ENCODE measurements around the gene BMERB1.

Gene BMERB1

GRCh38 chr16:15495898-15496297 is 61.5 kb downstream of the BMERB1 start:
- DNase-seq (ENCODE audit: low read depth in 2 of 2) = no peak

- DNase-seq (ENCODE audit: low read depth in 2 of 2) = peak in 1 of 2 experiments; percentile 45
Observed at GRCh38 chr16:15498427-15499175, 64.2 kb downstream of the BMERB1 start.

DNA sequence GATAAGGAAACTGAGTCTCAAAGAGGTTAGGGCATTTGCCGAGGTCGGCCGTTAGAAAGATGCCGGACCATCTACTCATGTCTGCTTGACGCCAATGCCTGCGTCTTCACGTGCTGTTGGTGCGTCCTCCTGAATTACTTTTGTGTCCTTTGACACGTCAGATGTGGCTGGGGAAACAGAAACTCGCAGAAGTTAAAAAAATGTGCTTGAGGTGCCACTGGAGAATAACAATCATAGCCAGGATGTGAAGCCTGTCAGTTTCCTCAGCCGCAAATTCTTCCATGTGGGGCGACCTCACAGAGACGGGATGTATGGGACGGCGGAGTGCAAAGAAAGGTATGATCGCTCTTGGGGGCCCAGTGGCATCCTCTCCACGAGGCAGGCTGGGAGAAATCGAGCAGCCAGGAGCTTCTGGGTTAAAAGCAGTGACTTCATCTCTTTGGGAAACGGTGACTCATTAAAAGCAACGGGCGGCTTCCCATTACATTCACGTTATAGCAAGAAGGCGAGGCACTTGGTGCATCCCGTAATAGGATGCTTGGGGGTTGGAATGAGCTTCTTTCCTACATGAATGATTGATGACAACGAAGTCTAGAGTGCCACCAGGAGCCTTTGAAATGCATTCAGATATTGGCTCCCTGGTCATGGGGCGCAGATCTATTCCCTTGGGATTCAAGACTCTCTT is 67.8 kb downstream of the BMERB1 start:
- DNase-seq (ENCODE audit: low read depth in 2 of 2) = peak; percentile 81

GRCh38 chr16:15506441-15506840 is 72.1 kb downstream of the BMERB1 start:
- DNase-seq (ENCODE audit: low read depth in 2 of 2) = no peak

DNA sequence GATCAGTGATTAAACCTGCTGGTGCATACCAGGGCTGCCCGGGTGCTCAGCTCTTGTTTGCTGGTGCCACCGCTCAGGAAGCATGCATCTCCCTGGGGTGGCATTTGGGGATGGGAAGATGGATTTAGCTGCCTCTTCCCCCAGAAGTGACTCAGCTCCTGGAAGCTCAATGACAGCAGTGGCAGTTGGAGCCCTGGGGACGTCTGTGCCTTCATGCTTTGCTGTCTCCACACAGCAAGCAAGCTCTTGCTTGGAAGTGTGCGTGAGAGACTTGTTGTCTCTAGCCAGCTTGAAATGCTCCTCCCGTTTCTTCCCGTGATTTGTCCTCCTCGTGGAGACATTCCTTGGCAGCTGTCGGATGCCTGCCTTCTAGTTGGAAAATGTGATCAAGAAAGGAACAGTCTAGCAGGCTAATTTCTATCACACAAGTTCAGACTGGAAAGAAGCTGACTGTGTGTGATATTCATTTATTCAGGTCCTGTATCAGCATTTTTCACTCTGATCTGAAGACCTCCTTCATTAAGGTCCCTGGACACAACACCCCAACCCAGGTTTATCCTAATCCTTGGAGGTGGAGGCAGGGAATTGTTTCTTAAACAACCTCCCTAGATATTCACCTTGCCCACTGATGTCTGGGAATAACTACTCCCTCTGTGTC is 73.0 kb downstream of the BMERB1 start:
- peak in 1 of 2 experiments; percentile 36 for DNase-seq (ENCODE audit: low read depth in 2 of 2)

DNA sequence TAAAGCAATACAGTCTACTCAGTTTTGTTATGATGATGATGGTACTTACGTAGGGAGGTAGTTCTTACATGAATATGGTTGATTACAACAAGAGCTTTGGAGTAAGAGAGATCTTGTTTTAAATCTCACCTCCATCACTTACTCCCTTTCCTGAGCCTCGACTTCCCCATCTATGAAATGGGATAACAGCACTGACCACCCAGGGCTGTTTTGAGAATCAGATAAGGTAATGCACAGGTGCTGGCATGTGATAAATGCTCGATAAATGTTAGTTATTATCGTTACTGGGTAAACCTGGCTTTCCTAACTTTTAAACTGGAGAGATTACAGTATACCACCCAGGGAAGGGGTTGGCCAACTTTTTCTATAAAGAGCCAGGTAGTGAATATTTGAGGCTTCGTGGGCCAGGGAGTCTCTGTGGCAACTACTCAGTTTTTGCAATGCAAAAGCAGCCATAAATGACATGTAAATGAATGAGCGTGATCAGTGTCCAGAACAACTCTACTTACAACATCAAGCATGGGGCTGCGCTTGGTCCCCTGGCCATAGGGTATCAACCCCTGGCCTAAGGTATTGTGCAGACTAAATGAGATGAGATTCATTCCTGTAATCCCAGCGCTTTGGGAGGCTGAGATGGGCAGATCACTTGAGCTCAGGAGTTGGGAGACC is 73.7 kb downstream of the BMERB1 start:
- DNase-seq (ENCODE audit: low read depth in 2 of 2) = no peak

GRCh38 chr16:15509051-15509592 is 74.7 kb downstream of the BMERB1 start:
- DNase-seq (ENCODE audit: low read depth in 2 of 2) = no peak

- DNase-seq (ENCODE audit: low read depth in 2 of 2) = peak; percentile 82 to 85
Observed at GRCh38 chr16:15509593-15510535, 75.5 kb downstream of the BMERB1 start.

DNA sequence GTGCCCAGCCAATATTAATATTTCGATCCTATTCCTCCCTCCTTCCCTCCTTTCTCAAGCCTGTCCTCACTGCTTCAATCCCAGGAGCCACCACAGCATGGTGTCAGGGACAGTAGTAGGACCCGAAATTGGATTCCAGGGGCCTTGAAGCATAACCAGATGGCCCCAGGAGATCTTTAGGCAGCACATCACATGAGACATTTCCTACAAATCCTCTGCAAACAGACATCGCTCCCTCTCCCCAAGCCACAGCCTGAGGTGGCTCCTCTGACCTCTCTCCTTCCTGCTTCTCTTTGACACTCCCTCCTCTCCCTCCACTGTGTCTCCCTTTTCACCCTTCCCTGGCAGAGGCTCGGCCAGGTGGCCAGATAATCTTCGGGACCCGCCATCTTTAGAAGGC is 76.6 kb downstream of the BMERB1 start:
- DNase-seq (ENCODE audit: low read depth in 2 of 2) = no peak

DNA sequence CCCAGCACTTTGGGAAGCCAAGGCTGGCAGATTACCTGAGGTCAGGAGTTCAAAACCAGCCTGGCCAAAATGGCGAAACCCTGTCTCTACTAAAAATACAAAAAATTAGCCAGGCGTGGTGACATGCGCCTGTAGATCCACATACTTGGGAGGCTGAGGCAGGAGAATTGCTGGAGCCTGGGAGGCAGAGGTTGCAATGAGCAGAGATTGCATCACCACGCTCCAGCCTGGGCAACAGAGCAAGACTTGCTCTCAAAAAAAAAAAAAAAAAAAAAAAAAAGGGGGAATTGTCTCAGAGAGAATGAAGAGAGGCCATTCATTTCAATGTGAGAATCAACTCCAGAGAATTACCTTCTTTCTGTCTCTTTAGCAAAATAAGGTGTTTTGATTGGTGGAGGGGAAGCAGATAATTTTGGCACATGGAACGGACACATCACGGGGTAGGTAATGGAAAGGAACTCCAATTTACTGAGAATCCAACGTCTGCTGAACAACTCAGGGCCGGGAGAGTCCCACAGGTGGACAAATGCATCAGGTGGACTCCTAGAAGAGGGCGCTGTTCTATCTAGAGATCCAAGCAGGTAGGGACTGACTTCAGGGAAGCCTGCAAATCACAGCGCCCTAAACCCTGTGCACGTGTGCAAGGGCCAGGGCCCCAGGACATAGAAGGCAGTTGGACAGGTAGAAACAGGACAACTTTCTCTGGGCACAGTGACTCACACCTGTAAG is 77.5 kb downstream of the BMERB1 start:
- DNase-seq (ENCODE audit: low read depth in 2 of 2) = no peak

DNA sequence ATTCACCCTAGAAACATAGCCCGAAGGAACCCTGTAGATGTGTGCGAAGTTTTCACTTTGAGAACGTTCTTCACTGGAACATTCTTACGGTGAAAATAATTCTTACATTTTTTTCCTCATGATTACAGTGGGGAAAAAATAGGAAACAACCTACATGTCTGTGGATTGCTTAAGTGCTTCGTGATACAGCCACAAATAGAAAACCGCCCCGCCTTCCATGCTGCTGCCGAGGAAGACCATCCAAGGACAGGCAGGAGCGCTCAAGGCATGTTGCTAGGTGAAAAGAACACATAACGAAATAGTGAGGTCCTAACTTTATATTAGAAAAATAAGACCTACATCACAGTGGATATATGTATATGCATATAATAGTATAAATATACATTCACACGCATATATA is 78.8 kb downstream of the BMERB1 start:
- no peak for DNase-seq (ENCODE audit: low read depth in 2 of 2)

- DNase-seq (ENCODE audit: low read depth in 2 of 2) = no peak
Observed at GRCh38 chr16:15515992-15516391, 81.6 kb downstream of the BMERB1 start.

- DNase-seq (ENCODE audit: low read depth in 2 of 2) = no peak
Observed at GRCh38 chr16:15516609-15517008, 82.2 kb downstream of the BMERB1 start.

- no peak for DNase-seq (ENCODE audit: low read depth in 2 of 2)
Observed at GRCh38 chr16:15517743-15518377, 83.5 kb downstream of the BMERB1 start.

GRCh38 chr16:15518381-15519351 is 84.3 kb downstream of the BMERB1 start:
- DNase-seq (ENCODE audit: low read depth in 2 of 2) = peak; percentile 70 to 72

DNA sequence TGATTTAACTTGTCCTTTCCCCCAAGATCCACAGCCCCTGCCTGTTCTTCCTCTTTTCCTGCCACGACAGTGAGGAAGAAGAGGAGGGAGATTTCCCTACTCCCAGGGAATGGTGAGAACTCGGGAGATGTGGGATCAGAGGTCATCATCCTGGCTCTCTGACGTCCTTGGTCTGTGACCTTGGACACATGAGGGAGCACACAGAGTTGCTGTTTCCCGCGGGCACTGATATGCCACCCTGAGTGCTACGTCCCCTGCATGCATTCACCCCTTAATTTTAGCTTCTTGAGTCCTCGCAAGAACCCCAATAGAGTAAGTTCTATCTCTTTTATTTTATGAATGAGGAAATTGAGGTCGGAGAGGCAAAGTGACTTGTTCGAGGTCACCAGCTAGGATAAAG is 85.4 kb downstream of the BMERB1 start:
- DNase-seq (ENCODE audit: low read depth in 2 of 2) = no peak

DNA sequence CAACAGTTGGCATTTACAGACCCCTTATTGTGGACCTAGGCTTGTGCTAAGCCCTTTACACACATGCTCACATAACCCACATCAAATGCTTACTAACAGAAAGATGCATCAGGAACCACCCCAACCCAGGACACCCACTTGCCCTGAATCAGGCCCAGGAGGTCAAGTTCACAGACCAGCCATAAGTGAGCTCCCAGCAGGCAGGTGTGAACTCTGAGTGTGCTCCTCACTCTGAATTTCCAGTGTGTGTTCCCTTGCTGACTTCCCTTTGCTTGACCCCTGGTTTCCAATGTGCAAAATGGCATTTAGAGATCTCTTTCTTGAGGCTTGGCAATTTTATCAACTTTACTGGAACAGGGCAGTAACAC is 87.0 kb downstream of the BMERB1 start:
- no peak for DNase-seq (ENCODE audit: low read depth in 2 of 2)

DNA sequence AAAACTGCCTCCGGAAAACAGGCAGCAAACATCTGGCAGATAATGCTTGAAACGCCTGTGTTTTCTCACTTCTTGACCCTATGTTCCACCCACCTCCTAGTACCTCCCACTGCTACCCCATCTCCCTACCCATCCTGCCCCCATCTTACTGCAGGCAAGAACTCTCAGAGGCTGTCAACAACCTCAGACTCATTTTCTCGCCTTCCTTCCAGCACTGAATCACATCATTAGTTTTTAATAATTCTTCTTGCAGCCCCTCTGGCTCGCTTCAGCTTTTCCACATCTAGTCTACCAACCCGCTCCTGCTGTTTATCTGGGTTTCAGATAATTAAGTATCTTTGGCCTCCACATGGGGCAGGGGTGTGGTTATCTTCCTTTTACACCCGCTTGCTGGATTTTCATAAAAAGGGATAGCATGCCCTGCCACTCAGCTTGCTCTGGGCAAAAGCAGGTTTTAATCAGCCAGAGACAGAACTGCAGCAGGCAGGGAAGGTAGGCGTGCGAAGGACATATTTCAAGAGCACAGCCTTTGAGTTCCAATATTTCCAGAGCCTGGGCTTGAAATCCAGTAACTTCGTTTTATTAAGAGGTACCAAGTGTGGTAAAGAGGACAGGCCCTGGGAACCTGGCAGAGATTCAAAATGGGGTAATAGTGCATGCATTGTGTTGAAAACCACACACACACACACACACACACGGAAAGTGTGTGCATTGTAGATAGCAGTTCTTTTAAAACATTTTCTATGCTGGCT is 87.5 kb downstream of the BMERB1 start:
- DNase-seq (ENCODE audit: low read depth in 2 of 2) = no peak
